OCI-LY1 (cell line): ENCODE results near the gene CYP2C19.

Source experiments
- H2AFZ ChIP-seq: fragments of 200-600 bp; sonication (generic), shearing (Covaris generic); 2 replicates; pipeline ENCODE4 v1.6.0; 2014; ENCODE audit warnings: antibody characterized with exemption, mild to moderate bottlenecking, low read length
- H3F3A ChIP-seq: fragments of 200-600 bp; sonication (generic), shearing (Covaris generic); 2 replicates; pipeline ENCODE4 v1.6.0; 2014; ENCODE audit warnings: mild to moderate bottlenecking, antibody characterized with exemption, low read length, moderate library complexity; ENCODE audit not compliant: insufficient read depth
- H3K27ac ChIP-seq: fragments of 200-600 bp; sonication (generic); 2 replicates; pipeline ENCODE4 v1.5.1; 2014; ENCODE audit warnings: low read length, mixed run types, mild to moderate bottlenecking, low read depth; ENCODE audit not compliant: poor library complexity, severe bottlenecking
- H3K27me3 ChIP-seq: fragments of 200-600 bp; sonication (generic); 2 replicates; pipeline ENCODE4 v1.6.0; 2014; ENCODE audit warnings: antibody characterized with exemption, mild to moderate bottlenecking, low read length, moderate library complexity; ENCODE audit not compliant: insufficient read depth
- H3K36me3 ChIP-seq: fragments of 200-600 bp; sonication (generic); 2 replicates; pipeline ENCODE4 v1.6.1; 2014; ENCODE audit warnings: mild to moderate bottlenecking, antibody characterized with exemption, low read length, moderate library complexity, mixed read lengths; ENCODE audit not compliant: insufficient read depth
- H3K4me1 ChIP-seq: fragments of 200-600 bp; sonication (generic); 2 replicates; pipeline ENCODE4 v1.5.1; 2014; ENCODE audit warnings: mild to moderate bottlenecking, low read length, moderate library complexity; ENCODE audit not compliant: insufficient read depth, severe bottlenecking
- H3K4me2 ChIP-seq: fragments of 200-600 bp; sonication (generic), shearing (Covaris generic); 2 replicates; pipeline ENCODE4 v1.6.1; 2014; ENCODE audit warnings: low read length
- H3K4me3 ChIP-seq: fragments of 200-600 bp; sonication (generic); 2 replicates; pipeline ENCODE4 v1.5.1; 2014; ENCODE audit warnings: low read length, low read depth, mild to moderate bottlenecking, mixed read lengths; ENCODE audit not compliant: poor library complexity, severe bottlenecking
- H3K79me2 ChIP-seq: fragments of 200-600 bp; shearing (Covaris generic); 2 replicates; pipeline ENCODE4 v1.6.1; 2016; ENCODE audit warnings: mixed run types, low read length, mixed read lengths; ENCODE audit not compliant: insufficient read depth
- H3K9ac ChIP-seq: fragments of 200-600 bp; sonication (generic), shearing (Covaris generic); 2 replicates; pipeline ENCODE4 v1.6.1; 2014; ENCODE audit warnings: mild to moderate bottlenecking, low read length, mixed read lengths
- H3K9me2 ChIP-seq: fragments of 200-600 bp; sonication (generic), shearing (Covaris generic); 2 replicates; pipeline ENCODE4 v1.6.1; 2014; ENCODE audit warnings: low read depth, mild to moderate bottlenecking, low read length, mixed read lengths
- H3K9me3 ChIP-seq: fragments of 200-600 bp; shearing (Covaris generic); 2 replicates; pipeline ENCODE4 v1.6.1; 2014; ENCODE audit warnings: low read length, mixed read lengths
- H4K20me1 ChIP-seq: fragments of 200-600 bp; sonication (generic), shearing (Covaris generic); 2 replicates; pipeline ENCODE4 v1.6.0; 2016; ENCODE audit warnings: mild to moderate bottlenecking, low read length; ENCODE audit not compliant: insufficient read depth
- EZH2 ChIP-seq: fragments of 200-600 bp; sonication (generic), shearing (Covaris generic); IDR thresholded peaks from 2 replicates; pipeline ENCODE4 v1.8.0; 2017; ENCODE audit warnings: borderline replicate concordance, mixed run types, mild to moderate bottlenecking, antibody characterized with exemption, low read length, moderate library complexity, mixed read lengths
- TF ChIP-seq, protein P1 (sequence below): fragments of 200-600 bp; sonication (generic), shearing (Covaris generic); IDR thresholded peaks from 2 replicates; pipeline ENCODE4 v1.5.1; 2017; ENCODE audit warnings: mild to moderate bottlenecking, antibody characterized with exemption, low read length, moderate library complexity, mixed read lengths

CYP2C19 gene

DNA sequence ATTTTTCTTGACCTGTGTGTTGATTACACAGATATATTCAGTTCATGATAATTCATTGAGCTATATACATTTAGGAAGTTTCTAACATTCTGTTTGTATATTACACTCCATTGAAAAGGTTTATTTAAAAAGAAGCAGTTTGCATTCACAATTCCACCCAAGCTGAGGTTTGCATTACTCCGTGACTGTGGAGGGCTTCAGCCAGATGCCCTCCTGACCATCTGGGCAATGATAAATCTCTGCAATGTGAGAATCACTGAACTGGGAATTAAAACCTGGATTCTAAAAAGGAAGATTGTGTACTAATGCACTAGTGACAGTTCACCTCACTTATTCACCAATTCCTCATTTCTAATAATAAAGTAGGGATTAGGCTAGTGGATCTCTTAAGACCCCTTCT is 139.6 kb downstream of the CYP2C19 start:
- H3K36me3 ChIP-seq = no peaks in the 10 kb centered on the region
- no peaks in the 10 kb centered on the region for H3K9me2 ChIP-seq
- no peak overlapping the region for H3K4me2 ChIP-seq
- no peaks in the 10 kb centered on the region for H3K27me3 ChIP-seq
- H3K9ac ChIP-seq = no peak overlapping the region
- no peaks in the 10 kb centered on the region for H3K79me2 ChIP-seq
- H3K9me3 ChIP-seq = no peaks in the 10 kb centered on the region
- no peaks in the 10 kb centered on the region for H4K20me1 ChIP-seq
- no peak overlapping the region for H3K27ac ChIP-seq
- H3F3A ChIP-seq = no peaks in the 10 kb centered on the region
- H3K4me1 ChIP-seq = no peaks in the 10 kb centered on the region
- TF ChIP-seq EZH2 = no peak
- TF ChIP-seq, protein P1, sequence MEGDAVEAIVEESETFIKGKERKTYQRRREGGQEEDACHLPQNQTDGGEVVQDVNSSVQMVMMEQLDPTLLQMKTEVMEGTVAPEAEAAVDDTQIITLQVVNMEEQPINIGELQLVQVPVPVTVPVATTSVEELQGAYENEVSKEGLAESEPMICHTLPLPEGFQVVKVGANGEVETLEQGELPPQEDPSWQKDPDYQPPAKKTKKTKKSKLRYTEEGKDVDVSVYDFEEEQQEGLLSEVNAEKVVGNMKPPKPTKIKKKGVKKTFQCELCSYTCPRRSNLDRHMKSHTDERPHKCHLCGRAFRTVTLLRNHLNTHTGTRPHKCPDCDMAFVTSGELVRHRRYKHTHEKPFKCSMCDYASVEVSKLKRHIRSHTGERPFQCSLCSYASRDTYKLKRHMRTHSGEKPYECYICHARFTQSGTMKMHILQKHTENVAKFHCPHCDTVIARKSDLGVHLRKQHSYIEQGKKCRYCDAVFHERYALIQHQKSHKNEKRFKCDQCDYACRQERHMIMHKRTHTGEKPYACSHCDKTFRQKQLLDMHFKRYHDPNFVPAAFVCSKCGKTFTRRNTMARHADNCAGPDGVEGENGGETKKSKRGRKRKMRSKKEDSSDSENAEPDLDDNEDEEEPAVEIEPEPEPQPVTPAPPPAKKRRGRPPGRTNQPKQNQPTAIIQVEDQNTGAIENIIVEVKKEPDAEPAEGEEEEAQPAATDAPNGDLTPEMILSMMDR = no peak
- no peak overlapping the region for H3K4me3 ChIP-seq
- no peak overlapping the region for H2AFZ ChIP-seq

DNA sequence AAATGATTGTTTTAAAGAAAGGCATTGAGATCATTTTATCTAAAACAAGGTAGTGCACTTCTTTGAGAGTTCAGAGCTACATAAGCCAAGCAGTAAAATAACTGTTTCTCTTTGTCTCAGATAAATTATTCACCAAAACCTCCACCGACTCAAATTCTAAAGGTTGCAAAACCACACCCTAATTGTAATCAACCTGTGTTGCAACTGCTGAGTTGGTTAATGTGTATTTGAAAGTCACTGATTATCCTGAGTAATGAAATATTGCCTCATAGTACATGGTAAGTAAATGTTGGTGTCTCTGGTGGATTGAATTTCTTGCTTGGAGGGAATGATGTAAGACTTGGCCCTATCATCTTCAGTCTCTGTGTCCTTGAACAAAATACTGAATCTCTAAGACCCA is 140.1 kb downstream of the CYP2C19 start:
- Histone ChIP-seq H4K20me1 (no peaks in the 10 kb centered on the region), H3K27ac (no peak overlapping the region), H3K9me3 (no peaks in the 10 kb centered on the region), H3K36me3 (no peaks in the 10 kb centered on the region), H3K27me3 (no peaks in the 10 kb centered on the region), H3K4me1 (no peaks in the 10 kb centered on the region), H2AFZ (no peak overlapping the region), H3K4me2 (no peak overlapping the region), H3K9me2 (no peaks in the 10 kb centered on the region), H3F3A (no peaks in the 10 kb centered on the region), H3K4me3 (no peak overlapping the region), H3K79me2 (no peaks in the 10 kb centered on the region), H3K9ac (no peak overlapping the region)
- TF ChIP-seq, protein P1 = no peak
- no peak for TF ChIP-seq EZH2
